ENCODE measurements around the gene FAM114A1.

DNA sequence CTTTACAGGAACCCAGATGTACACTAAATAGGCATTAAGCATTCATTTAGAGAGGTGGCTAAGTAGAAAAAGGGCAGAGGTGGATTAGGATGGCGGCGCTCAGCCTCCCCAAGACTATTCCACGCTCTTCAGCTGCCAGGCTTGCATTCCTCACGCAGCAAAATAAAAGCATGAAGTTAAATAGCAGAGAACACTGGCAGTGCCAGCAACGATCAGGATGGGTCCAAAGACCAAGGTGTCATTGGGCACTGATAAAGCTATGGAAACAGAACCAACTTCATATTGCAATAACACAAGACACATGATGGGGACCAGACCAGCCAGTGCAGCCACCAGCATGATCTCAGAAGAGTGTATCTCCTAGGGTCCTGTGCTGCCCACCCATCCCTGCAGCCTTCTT lies 122.6 kb downstream of the FAM114A1 start:
- TF ChIP-seq POLR2A (IDR thresholded peaks at IDR 0.05; ENCODE audit: control extremely low read depth in 1 of 2, low read depth in 2 of 2, low read length in 2 of 2) (no peak), RNF2 (IDR thresholded peaks at IDR 0.05; ENCODE audit: borderline replicate concordance, low read depth, low read length, missing control alignments, poor library complexity, severe bottlenecking) (no peak)
- TF ChIP-seq, protein P1, sequence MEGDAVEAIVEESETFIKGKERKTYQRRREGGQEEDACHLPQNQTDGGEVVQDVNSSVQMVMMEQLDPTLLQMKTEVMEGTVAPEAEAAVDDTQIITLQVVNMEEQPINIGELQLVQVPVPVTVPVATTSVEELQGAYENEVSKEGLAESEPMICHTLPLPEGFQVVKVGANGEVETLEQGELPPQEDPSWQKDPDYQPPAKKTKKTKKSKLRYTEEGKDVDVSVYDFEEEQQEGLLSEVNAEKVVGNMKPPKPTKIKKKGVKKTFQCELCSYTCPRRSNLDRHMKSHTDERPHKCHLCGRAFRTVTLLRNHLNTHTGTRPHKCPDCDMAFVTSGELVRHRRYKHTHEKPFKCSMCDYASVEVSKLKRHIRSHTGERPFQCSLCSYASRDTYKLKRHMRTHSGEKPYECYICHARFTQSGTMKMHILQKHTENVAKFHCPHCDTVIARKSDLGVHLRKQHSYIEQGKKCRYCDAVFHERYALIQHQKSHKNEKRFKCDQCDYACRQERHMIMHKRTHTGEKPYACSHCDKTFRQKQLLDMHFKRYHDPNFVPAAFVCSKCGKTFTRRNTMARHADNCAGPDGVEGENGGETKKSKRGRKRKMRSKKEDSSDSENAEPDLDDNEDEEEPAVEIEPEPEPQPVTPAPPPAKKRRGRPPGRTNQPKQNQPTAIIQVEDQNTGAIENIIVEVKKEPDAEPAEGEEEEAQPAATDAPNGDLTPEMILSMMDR (IDR thresholded peaks at IDR 0.05; ENCODE audit: control extremely low read depth in 1 of 3, insufficient read depth in 1 of 3, low read depth in 1 of 3, low read length in 3 of 3) = no peak

Data from H1 (cell line).